ENCODE results near the gene CCDC13.

CCDC13 gene

GRCh38 chr3:42750834-42751233, 22.2 kb downstream of the CCDC13 start:
- no peak for DNase-seq

- no peak for DNase-seq
Measured at GRCh38 chr3:42749753-42750231, 23.3 kb downstream of the CCDC13 start.

- no peak for DNase-seq
Measured at GRCh38 chr3:42749025-42749752, 23.9 kb downstream of the CCDC13 start.

- DNase-seq, result no peak
Measured at GRCh38 chr3:42747581-42747980, 25.5 kb downstream of the CCDC13 start.

- DNase-seq, result no peak
Measured at GRCh38 chr3:42746455-42747450, 26.3 kb downstream of the CCDC13 start.

- no peak for DNase-seq
Measured at GRCh38 chr3:42745776-42746454, 27.1 kb downstream of the CCDC13 start.

- DNase-seq, result no peak
Measured at GRCh38 chr3:42745291-42745745, 27.7 kb downstream of the CCDC13 start.

- DNase-seq, result no peak
Measured at GRCh38 chr3:42743204-42743995, 29.7 kb downstream of the CCDC13 start.

- DNase-seq, result no peak
Measured at GRCh38 chr3:42742688-42743087, 30.4 kb downstream of the CCDC13 start.

- DNase-seq, result no peak
Measured at GRCh38 chr3:42742259-42742658, 30.8 kb downstream of the CCDC13 start.

GRCh38 chr3:42741796-42742195, 31.3 kb downstream of the CCDC13 start:
- DNase-seq, result no peak

- no peak for DNase-seq
Measured at GRCh38 chr3:42739401-42740158, 33.5 kb downstream of the CCDC13 start.

- no peak for DNase-seq
Measured at GRCh38 chr3:42736531-42736930, 36.5 kb downstream of the CCDC13 start.

- DNase-seq, result no peak
Measured at GRCh38 chr3:42736081-42736480, 37.0 kb downstream of the CCDC13 start.

GRCh38 chr3:42735615-42736014, 37.4 kb downstream of the CCDC13 start:
- no peak for DNase-seq

GRCh38 chr3:42735019-42735418, 38.0 kb downstream of the CCDC13 start:
- DNase-seq, result no peak

- no peak for DNase-seq
Measured at GRCh38 chr3:42734263-42734860, 38.7 kb downstream of the CCDC13 start.

- no peak for DNase-seq
Measured at GRCh38 chr3:42733501-42734262, 39.4 kb downstream of the CCDC13 start.

- no peak for DNase-seq
Measured at GRCh38 chr3:42732829-42733459, 40.1 kb downstream of the CCDC13 start.
